Measurements from ENCODE around the gene CZIB. TPM values are rescaled to one million over a fixed set of nuclear protein-coding genes. Genes with fewer than 3 reads are reported as not detected.

Gene CZIB
- total RNA-seq, 1 donor from 2014 or later = 59.8 TPM

GRCh38 chr1:53258216-53258615, 37.8 kb upstream of the CZIB start:
- H3K36me3 Mint-ChIP-seq (ENCODE audit: unreplicated experiment) = no peaks in the 10 kb centered on the region
- no peak overlapping the region for H3K4me3 Mint-ChIP-seq (ENCODE audit: unreplicated experiment)
- DNase-seq (ENCODE audit: extremely low spot score, unreplicated experiment) = no peak
- no peaks in the 10 kb centered on the region for H3K27me3 Mint-ChIP-seq (ENCODE audit: unreplicated experiment)
- no peak for TF ChIP-seq CTCF (IDR thresholded peaks at IDR 0.05)
- H3K27ac Mint-ChIP-seq (ENCODE audit: unreplicated experiment) = no peak overlapping the region
- no peaks in the 10 kb centered on the region for H3K9me3 Mint-ChIP-seq (ENCODE audit: unreplicated experiment)
- H3K4me1 Mint-ChIP-seq (ENCODE audit: unreplicated experiment) = no peaks in the 10 kb centered on the region

- Mint-ChIP-seq H3K4me1 (ENCODE audit: unreplicated experiment) (no peaks in the 10 kb centered on the region), H3K4me3 (ENCODE audit: unreplicated experiment) (no peak overlapping the region), H3K9me3 (ENCODE audit: unreplicated experiment) (no peaks in the 10 kb centered on the region), H3K36me3 (ENCODE audit: unreplicated experiment) (peaks cover under 1% of the 10 kb centered on the region), H3K27ac (ENCODE audit: unreplicated experiment) (no peak overlapping the region), H3K27me3 (ENCODE audit: unreplicated experiment) (no peaks in the 10 kb centered on the region)
- TF ChIP-seq CTCF (IDR thresholded peaks at IDR 0.05) = no peak
- no peak for DNase-seq (ENCODE audit: extremely low spot score, unreplicated experiment)
Measured at GRCh38 chr1:53257454-53258081, 37.1 kb upstream of the CZIB start.

- Mint-ChIP-seq H3K4me3 (ENCODE audit: unreplicated experiment) (no peak overlapping the region), H3K4me1 (ENCODE audit: unreplicated experiment) (no peaks in the 10 kb centered on the region), H3K36me3 (ENCODE audit: unreplicated experiment) (peaks cover 2% of the 10 kb centered on the region), H3K9me3 (ENCODE audit: unreplicated experiment) (no peaks in the 10 kb centered on the region), H3K27ac (ENCODE audit: unreplicated experiment) (no peak overlapping the region), H3K27me3 (ENCODE audit: unreplicated experiment) (no peaks in the 10 kb centered on the region)
- TF ChIP-seq CTCF (IDR thresholded peaks at IDR 0.05) = no peak
- no peak for DNase-seq (ENCODE audit: extremely low spot score, unreplicated experiment)
Measured at GRCh38 chr1:53256511-53257453, 36.3 kb upstream of the CZIB start.

GRCh38 chr1:53255031-53255430, 34.6 kb upstream of the CZIB start:
- no peak for DNase-seq (ENCODE audit: extremely low spot score, unreplicated experiment)
- no peaks in the 10 kb centered on the region for H3K9me3 Mint-ChIP-seq (ENCODE audit: unreplicated experiment)
- H3K27me3 Mint-ChIP-seq (ENCODE audit: unreplicated experiment) = no peaks in the 10 kb centered on the region
- H3K36me3 Mint-ChIP-seq (ENCODE audit: unreplicated experiment) = peaks cover 2% of the 10 kb centered on the region
- TF ChIP-seq CTCF (IDR thresholded peaks at IDR 0.05) = no peak
- no peaks in the 10 kb centered on the region for H3K4me1 Mint-ChIP-seq (ENCODE audit: unreplicated experiment)
- no peak overlapping the region for H3K27ac Mint-ChIP-seq (ENCODE audit: unreplicated experiment)
- H3K4me3 Mint-ChIP-seq (ENCODE audit: unreplicated experiment) = no peak overlapping the region

- no peak for TF ChIP-seq CTCF (IDR thresholded peaks at IDR 0.05)
- Mint-ChIP-seq H3K4me3 (ENCODE audit: unreplicated experiment) (no peak overlapping the region), H3K36me3 (ENCODE audit: unreplicated experiment) (peaks cover 2% of the 10 kb centered on the region), H3K9me3 (ENCODE audit: unreplicated experiment) (no peaks in the 10 kb centered on the region), H3K27ac (ENCODE audit: unreplicated experiment) (no peak overlapping the region), H3K27me3 (ENCODE audit: unreplicated experiment) (no peaks in the 10 kb centered on the region), H3K4me1 (ENCODE audit: unreplicated experiment) (no peaks in the 10 kb centered on the region)
- DNase-seq (ENCODE audit: extremely low spot score, unreplicated experiment) = no peak
Measured at GRCh38 chr1:53254011-53254640, 33.7 kb upstream of the CZIB start.

Data from osteocyte (in vitro differentiated cells).